OCI-LY3 (cell line): ENCODE results near the gene PTCD1.
A peak's percentile ranks its signal among the peaks of the same experiment; 100 is the strongest.
"Not testable (repeated sequence)": the region's sequence is repeated elsewhere in the genome, so short reads cannot be mapped to it uniquely, and the experiment has no call there.

Source experiments
- H2AFZ ChIP-seq: fragments of 200-600, 300-600 bp; shearing (Covaris generic); 2 replicates; pipeline ENCODE4 v1.6.0; 2014; ENCODE audit warnings: antibody characterized with exemption, low read depth, low read length
- H3K27ac ChIP-seq: fragments of 200-600, 300-600 bp; sonication (generic); 2 replicates; pipeline ENCODE4 v1.5.1; 2014; ENCODE audit warnings: mild to moderate bottlenecking, low read length, moderate library complexity, mixed read lengths
- H3K27me3 ChIP-seq: fragments of 200-600, 300-600 bp; sonication (generic); 2 replicates; pipeline ENCODE4 v1.6.1; 2014; ENCODE audit warnings: low read depth, low read length, mixed read lengths
- H3K36me3 ChIP-seq: fragments of 200-600, 300-600 bp; sonication (generic); replicated peaks from 2 replicates; pipeline ENCODE3; 2014; ENCODE audit warnings: low read depth, low read length, mixed read lengths
- H3K4me1 ChIP-seq: fragments of 300-600, 200-600 bp; sonication (generic); 2 replicates; pipeline ENCODE4 v1.6.1; 2014; ENCODE audit warnings: low read length, mixed read lengths
- H3K4me2 ChIP-seq: fragments of 200-600, 300-600 bp; sonication (generic); 2 replicates; pipeline ENCODE4 v1.6.1; 2014; ENCODE audit warnings: low read length, mixed read lengths
- H3K4me3 ChIP-seq: fragments of 300-600, 200-600 bp; sonication (generic); 2 replicates; pipeline ENCODE4 v1.5.1; 2014; ENCODE audit warnings: antibody characterized with exemption, mild to moderate bottlenecking, low read length, moderate library complexity
- H3K79me2 ChIP-seq: fragments of 300-600, 200-600 bp; shearing (Covaris generic); 2 replicates; pipeline ENCODE4 v1.6.1; 2014; ENCODE audit warnings: mild to moderate bottlenecking, low read length, mixed read lengths
- H3K9ac ChIP-seq: fragments of 300-600, 200-600 bp; shearing (Covaris generic); 2 replicates; pipeline ENCODE4 v1.6.0; 2014; ENCODE audit warnings: mild to moderate bottlenecking, low read length, moderate library complexity
- H3K9me3 ChIP-seq: fragments of 200-600, 300-600 bp; shearing (Covaris generic); 2 replicates; pipeline ENCODE4 v1.6.1; 2014; ENCODE audit warnings: low read length, mixed read lengths; ENCODE audit not compliant: insufficient read depth
- H4K20me1 ChIP-seq: fragments of 200-600, 300-600 bp; sonication (generic); 2 replicates; pipeline ENCODE4 v1.6.1; 2016; ENCODE audit warnings: low read length, mixed read lengths; ENCODE audit not compliant: insufficient read depth
- EZH2phosphoT487 ChIP-seq: fragments of 200-600 bp; shearing (Covaris generic); IDR thresholded peaks from 2 replicates; pipeline ENCODE4 v1.6.1; 2018; ENCODE audit warnings: antibody characterized with exemption, mixed run types, low read depth
- TF ChIP-seq, protein P1 (sequence below): fragments of 200-600, 300-600 bp; sonication (generic); IDR thresholded peaks from 2 replicates; pipeline ENCODE4 v1.5.1; 2014; ENCODE audit warnings: antibody characterized with exemption, low read length, low read depth

The PTCD1 gene

GRCh38 chr7:99380823-99381663, 57.6 kb downstream of the PTCD1 start:
- Histone ChIP-seq H4K20me1 (peaks cover 3% of the 10 kb centered on the region; the same call in 1 of the 2 replicates), H3K4me2 (peak overlapping the region; percentile 96)

GRCh38 chr7:99380032-99380822, 58.4 kb downstream of the PTCD1 start:
- Histone ChIP-seq H3K27ac (peak overlapping the region; percentile 98), H3K27me3 (no peaks in the 10 kb centered on the region), H2AFZ (no peak overlapping the region), H3K9ac (peak overlapping the region; percentile 99), H3K79me2 (peaks cover 86% of the 10 kb centered on the region), H3K4me2 (peak overlapping the region; percentile 96), H3K36me3 (peaks cover 42% of the 10 kb centered on the region), H4K20me1 (peaks cover 8% of the 10 kb centered on the region; the same call in 1 of the 2 replicates), H3K4me3 (peak overlapping the region; percentile 78), H3K9me3 (no peaks in the 10 kb centered on the region), H3K4me1 (peaks cover 62% of the 10 kb centered on the region)
- TF ChIP-seq, protein P1, sequence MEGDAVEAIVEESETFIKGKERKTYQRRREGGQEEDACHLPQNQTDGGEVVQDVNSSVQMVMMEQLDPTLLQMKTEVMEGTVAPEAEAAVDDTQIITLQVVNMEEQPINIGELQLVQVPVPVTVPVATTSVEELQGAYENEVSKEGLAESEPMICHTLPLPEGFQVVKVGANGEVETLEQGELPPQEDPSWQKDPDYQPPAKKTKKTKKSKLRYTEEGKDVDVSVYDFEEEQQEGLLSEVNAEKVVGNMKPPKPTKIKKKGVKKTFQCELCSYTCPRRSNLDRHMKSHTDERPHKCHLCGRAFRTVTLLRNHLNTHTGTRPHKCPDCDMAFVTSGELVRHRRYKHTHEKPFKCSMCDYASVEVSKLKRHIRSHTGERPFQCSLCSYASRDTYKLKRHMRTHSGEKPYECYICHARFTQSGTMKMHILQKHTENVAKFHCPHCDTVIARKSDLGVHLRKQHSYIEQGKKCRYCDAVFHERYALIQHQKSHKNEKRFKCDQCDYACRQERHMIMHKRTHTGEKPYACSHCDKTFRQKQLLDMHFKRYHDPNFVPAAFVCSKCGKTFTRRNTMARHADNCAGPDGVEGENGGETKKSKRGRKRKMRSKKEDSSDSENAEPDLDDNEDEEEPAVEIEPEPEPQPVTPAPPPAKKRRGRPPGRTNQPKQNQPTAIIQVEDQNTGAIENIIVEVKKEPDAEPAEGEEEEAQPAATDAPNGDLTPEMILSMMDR, result no peak
- no peak for TF ChIP-seq EZH2phosphoT487

More at GRCh38 chr7:99380823-99381663, 57.6 kb downstream of the PTCD1 start:
- peaks cover 64% of the 10 kb centered on the region for H3K4me1 ChIP-seq
- H3K9ac ChIP-seq, result peak overlapping the region; percentile 99
- H3K36me3 ChIP-seq, result peaks cover 45% of the 10 kb centered on the region
- peak overlapping the region; percentile 98 for H3K27ac ChIP-seq
- peak overlapping the region; percentile 78 for H3K4me3 ChIP-seq
- no peak for TF ChIP-seq EZH2phosphoT487
- TF ChIP-seq, protein P1, result no peak
- H3K27me3 ChIP-seq, result no peaks in the 10 kb centered on the region
- peaks cover 84% of the 10 kb centered on the region for H3K79me2 ChIP-seq
- no peak overlapping the region for H2AFZ ChIP-seq
- H3K9me3 ChIP-seq, result no peaks in the 10 kb centered on the region

DNA sequence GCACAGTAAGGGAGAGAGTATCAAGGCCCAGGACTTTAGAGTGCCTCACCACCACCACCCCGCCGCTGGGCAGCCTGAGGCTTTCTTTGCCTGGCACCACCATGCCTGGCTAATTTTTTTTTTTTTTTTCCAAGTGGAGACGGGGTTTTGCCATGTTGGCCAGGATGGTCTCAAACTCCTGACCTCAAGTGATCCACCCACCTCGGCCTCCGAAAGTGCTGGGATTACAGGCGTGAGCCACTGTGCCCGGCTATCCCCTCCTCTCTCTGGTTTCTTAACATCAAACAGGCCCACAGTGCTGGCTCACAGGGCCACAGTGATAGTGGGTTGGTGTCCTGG, 58.9 kb downstream of the PTCD1 start:
- H3K27me3 ChIP-seq, H4K20me1 ChIP-seq, H3K9me3 ChIP-seq, H2AFZ ChIP-seq: not testable (repeated sequence)
- Histone ChIP-seq H3K9ac (peak overlapping the region; percentile 94), H3K27ac (peak overlapping the region; percentile 98), H3K4me2 (peak overlapping the region; percentile 96), H3K4me1 (peaks cover 60% of the 10 kb centered on the region), H3K4me3 (peak overlapping the region; percentile 78), H3K36me3 (peaks cover 41% of the 10 kb centered on the region), H3K79me2 (peaks cover 92% of the 10 kb centered on the region)

GRCh38 chr7:99379043-99379577, 59.5 kb downstream of the PTCD1 start:
- Histone ChIP-seq H3K9ac (peak overlapping the region; percentile 94), H3K36me3 (peaks cover 41% of the 10 kb centered on the region), H4K20me1 (peaks cover 8% of the 10 kb centered on the region; the same call in 1 of the 2 replicates), H2AFZ (no peak overlapping the region), H3K4me1 (peaks cover 55% of the 10 kb centered on the region), H3K79me2 (peaks cover 88% of the 10 kb centered on the region), H3K9me3 (no peaks in the 10 kb centered on the region), H3K27ac (peak overlapping the region; percentile 98), H3K4me3 (peak overlapping the region; percentile 78), H3K27me3 (no peaks in the 10 kb centered on the region), H3K4me2 (peak overlapping the region; percentile 96)
- TF ChIP-seq EZH2phosphoT487, result no peak
- TF ChIP-seq, protein P1, result no peak
